Measurements from ENCODE around the gene RPL21. TPM values are rescaled to one million over a fixed set of nuclear protein-coding genes. Genes with fewer than 3 reads are reported as not detected.
"Not testable (repeated sequence)": the region's sequence is repeated elsewhere in the genome, so short reads cannot be mapped to it uniquely, and the experiment has no call there.

Gene RPL21
- total RNA-seq, 1 experiment from 2014 or later, result 711 TPM

- BruUV-seq (replicated peaks), result no TSS peak
- no peak for DNase-seq
- Histone ChIP-seq H3K9me3 (ENCODE audit: insufficient read depth, low read depth) (no peaks in the 10 kb centered on the region), H3K9me2 (ENCODE audit: insufficient read depth) (no peaks in the 10 kb centered on the region), H3K79me2 (ENCODE audit: low read depth) (no peaks in the 10 kb centered on the region), H3K36me3 (ENCODE audit: low read depth) (no peaks in the 10 kb centered on the region), H2AFZ (no peak overlapping the region), H3K27ac (no peak overlapping the region), H3F3A (ENCODE audit: insufficient read depth, low read depth) (no peaks in the 10 kb centered on the region), H3K4me3 (no peak overlapping the region), H3K4me1 (replicated peaks; ENCODE audit: insufficient read depth) (no peaks in the 10 kb centered on the region), H3K27me3 (ENCODE audit: insufficient read depth, low read depth) (peaks cover 15% of the 10 kb centered on the region; the same call in 1 of the 2 replicates), H4K20me1 (ENCODE audit: insufficient read depth) (no peaks in the 10 kb centered on the region), H3K4me2 (no peak overlapping the region)
- CTCF ChIA-PET, result no interaction called here
- intact Hi-C loops (cut with micrococcal nuclease; ENCODE audit: unreplicated experiment), result no loop called here
- POLR2A ChIA-PET (ENCODE audit: unreplicated experiment), result no interaction called here
- TF ChIP-seq EZH2 (IDR thresholded peaks at IDR 0.05; ENCODE audit: low read depth) (no peak), CTCF (conservative IDR thresholded peaks at IDR 0.05) (no peak)
Observed at GRCh38 chr13:27289011-27289665, 37.8 kb downstream of the RPL21 start.

GRCh38 chr13:27290715-27291114 lies 39.4 kb downstream of the RPL21 start:
- H3K9me3 ChIP-seq (ENCODE audit: insufficient read depth, low read depth), result no peaks in the 10 kb centered on the region
- H3K36me3 ChIP-seq (ENCODE audit: low read depth), result no peaks in the 10 kb centered on the region
- POLR2A ChIA-PET (ENCODE audit: unreplicated experiment), result no interaction called here
- H3K4me1 ChIP-seq (replicated peaks; ENCODE audit: insufficient read depth), result no peaks in the 10 kb centered on the region
- no peaks in the 10 kb centered on the region for H3K9me2 ChIP-seq (ENCODE audit: insufficient read depth)
- peaks cover 29% of the 10 kb centered on the region for H3K27me3 ChIP-seq (ENCODE audit: insufficient read depth, low read depth)
- no peaks in the 10 kb centered on the region for H4K20me1 ChIP-seq (ENCODE audit: insufficient read depth)
- DNase-seq, result no peak
- H3K4me3 ChIP-seq, result no peak overlapping the region
- no peak overlapping the region for H3K27ac ChIP-seq
- no peak overlapping the region for H3K4me2 ChIP-seq
- intact Hi-C loops (cut with micrococcal nuclease; ENCODE audit: unreplicated experiment), result no loop called here
- TF ChIP-seq EZH2 (IDR thresholded peaks at IDR 0.05; ENCODE audit: low read depth), result no peak
- TF ChIP-seq CTCF (conservative IDR thresholded peaks at IDR 0.05), result no peak
- CTCF ChIA-PET, result no interaction called here
- H3F3A ChIP-seq (ENCODE audit: insufficient read depth, low read depth), result no peaks in the 10 kb centered on the region
- no peak overlapping the region for H2AFZ ChIP-seq
- H3K79me2 ChIP-seq (ENCODE audit: low read depth), result no peaks in the 10 kb centered on the region
- BruUV-seq (replicated peaks), result no TSS peak

- H3K36me3 ChIP-seq (ENCODE audit: low read depth); intact Hi-C loops (cut with micrococcal nuclease; ENCODE audit: unreplicated experiment); H3K27ac ChIP-seq; H2AFZ ChIP-seq; H3K9me3 ChIP-seq (ENCODE audit: insufficient read depth, low read depth); H3K4me3 ChIP-seq; H3K79me2 ChIP-seq (ENCODE audit: low read depth); BruUV-seq (replicated peaks); H3K9me2 ChIP-seq (ENCODE audit: insufficient read depth); DNase-seq; H3K4me2 ChIP-seq; CTCF ChIA-PET; H3K4me1 ChIP-seq (replicated peaks; ENCODE audit: insufficient read depth); H3F3A ChIP-seq (ENCODE audit: insufficient read depth, low read depth); POLR2A ChIA-PET (ENCODE audit: unreplicated experiment); H4K20me1 ChIP-seq (ENCODE audit: insufficient read depth): not testable (repeated sequence)
- peaks cover 41% of the 10 kb centered on the region for H3K27me3 ChIP-seq (ENCODE audit: insufficient read depth, low read depth)
Observed at GRCh38 chr13:27291967-27292366, 40.6 kb downstream of the RPL21 start.
